H1 (cell line): ENCODE measurements around the gene FBN1. TPM values are rescaled to one million over a fixed set of nuclear protein-coding genes. Genes with fewer than 3 reads are reported as not detected.

ENCODE experiments used
- CTCF ChIA-PET: fragments of 300-600 bp; sonication (Branson Sonifier 250); formaldehyde crosslinking; loops from one replicate; lab custom pipeline; 2021; ENCODE audit not compliant: partially characterized antibody; lab: Charles Lee
- POLR2A ChIA-PET: fragments of 300-600 bp; sonication (Branson Sonifier 250); formaldehyde crosslinking; loops from one replicate; lab custom pipeline; 2021; ENCODE audit warnings: inconsistent platforms; ENCODE audit not compliant: partially characterized antibody; lab: Charles Lee
- DNase-seq, 2 experiments: peaks; one replicate each; pipeline versions ENCODE4 v3.0.0 to v3.0.0-alpha.2; 2010 to 2022; ENCODE audit warnings: low spot score in 2 of 2, low read depth in 1 of 2, mixed read lengths in 1 of 2
- FAIRE-seq: peaks from 2 replicates; lab custom pipeline; 2011; peaks lifted over from hg19 to GRCh38; lab: Jason Lieb, UNC
- H2AFZ ChIP-seq: 2 replicates; pipeline ENCODE4 v1.8.1; 2012; ENCODE audit warnings: low read length, inconsistent platforms
- H2AK5ac ChIP-seq: 2 replicates; pipeline ENCODE4 v1.6.1; 2013; ENCODE audit warnings: low read depth, low read length
- H2BK120ac ChIP-seq: replicated peaks from 2 replicates; pipeline ENCODE3; 2013; ENCODE audit warnings: low read depth, low read length, inconsistent platforms
- H2BK12ac ChIP-seq: 2 replicates; pipeline ENCODE4 v1.6.1; 2013; ENCODE audit warnings: low read depth, low read length
- H2BK15ac ChIP-seq: 2 replicates; pipeline ENCODE4 v1.6.1; 2013; ENCODE audit warnings: low read length
- H2BK20ac ChIP-seq: 2 replicates; pipeline ENCODE4 v1.6.1; 2013; ENCODE audit warnings: low read length
- H2BK5ac ChIP-seq: 2 replicates; pipeline ENCODE4 v1.6.1; 2013; ENCODE audit warnings: low read depth, low read length
- H3K14ac ChIP-seq: 2 replicates; pipeline ENCODE4 v1.6.1; 2013; ENCODE audit warnings: inconsistent platforms; ENCODE audit not compliant: insufficient read length
- H3K18ac ChIP-seq: 2 replicates; pipeline ENCODE4 v1.6.1; 2013; ENCODE audit warnings: low read length; ENCODE audit errors: extremely low read depth
- H3K23ac ChIP-seq: 2 replicates; pipeline ENCODE4 v1.6.1; 2013; ENCODE audit warnings: inconsistent platforms; ENCODE audit not compliant: insufficient read length
- H3K23me2 ChIP-seq: 2 replicates; pipeline ENCODE4 v1.6.1; 2013; ENCODE audit warnings: low read depth, low read length
- H3K27ac ChIP-seq: 2 replicates; pipeline ENCODE4 v1.6.1; 2011; ENCODE audit warnings: low read depth, low read length, inconsistent platforms
- H3K27me3 ChIP-seq, 4 experiments: replicated peaks in 1 of 4; 1 replicate in 1 of 4; 2 replicates in 3 of 4; pipeline versions ENCODE4 v1.6.1 to v1.8.1; 2011 to 2013; ENCODE audit warnings: low read length in 3 of 4, mild to moderate bottlenecking in 3 of 4, inconsistent platforms in 2 of 4, mixed read lengths in 2 of 4, moderate library complexity in 1 of 4; ENCODE audit not compliant: control insufficient read depth in 3 of 4, insufficient read depth in 3 of 4; ENCODE audit errors: extremely low read depth in 1 of 4
- H3K36me3 ChIP-seq, 4 experiments: 2 replicates each; pipeline versions ENCODE4 v1.6.1 to v1.8.1; 2011 to 2013; ENCODE audit warnings: mild to moderate bottlenecking in 4 of 4, low read length in 3 of 4, moderate library complexity in 2 of 4, control low read depth in 1 of 4, inconsistent platforms in 1 of 4; ENCODE audit not compliant: insufficient read depth in 4 of 4, control insufficient read depth in 2 of 4
- H3K4ac ChIP-seq: replicated peaks from 2 replicates; pipeline ENCODE3; 2013; ENCODE audit warnings: low read length, low read depth, mixed read lengths, inconsistent platforms; ENCODE audit not compliant: insufficient read length
- H3K4me1 ChIP-seq, 4 experiments: replicated peaks in 1 of 4; 1 replicate in 1 of 4; 2 replicates in 3 of 4; pipeline versions ENCODE4 v1.6.1 to v1.8.1; 2011 to 2013; ENCODE audit warnings: low read length in 3 of 4, inconsistent platforms in 2 of 4, mixed read lengths in 1 of 4; ENCODE audit not compliant: insufficient read depth in 4 of 4, control insufficient read depth in 3 of 4
- H3K4me2 ChIP-seq, 2 experiments: 2 replicates each; pipeline versions ENCODE4 v1.6.1 to v1.8.1; 2011 to 2013; ENCODE audit warnings: low read depth in 2 of 2, low read length in 2 of 2, control low read depth in 1 of 2, inconsistent platforms in 1 of 2, mild to moderate bottlenecking in 1 of 2; ENCODE audit not compliant: insufficient read depth in 1 of 2
- H3K4me3 ChIP-seq, 4 experiments: fragments of 200-600, 300-600 bp in 1 of 4; sonication (generic), shearing (Covaris generic), sonication (Bioruptor Twin) in 1 of 4; 2 replicates each; pipeline versions ENCODE4 v1.5.1 to v1.8.1; 2011 to 2016; ENCODE audit warnings: low read length in 4 of 4, low read depth in 3 of 4, control low read depth in 2 of 4, inconsistent platforms in 2 of 4, mild to moderate bottlenecking in 2 of 4, mixed read lengths in 1 of 4, moderate library complexity in 1 of 4; ENCODE audit not compliant: insufficient read depth in 2 of 4; ENCODE audit errors: extremely low read depth in 1 of 4
- H3K56ac ChIP-seq: replicated peaks from 2 replicates; pipeline ENCODE3; 2013; ENCODE audit warnings: low read depth, mild to moderate bottlenecking, mixed read lengths, low read length, inconsistent platforms; ENCODE audit not compliant: insufficient read length
- H3K79me1 ChIP-seq: 2 replicates; pipeline ENCODE4 v1.6.1; 2013; ENCODE audit warnings: low read depth, low read length, control low read depth
- H3K79me2 ChIP-seq, 2 experiments: 2 replicates each; pipeline versions ENCODE4 v1.6.1 to v1.8.1; 2012 to 2013; ENCODE audit warnings: low read length in 2 of 2, mild to moderate bottlenecking in 2 of 2, inconsistent platforms in 1 of 2; ENCODE audit not compliant: insufficient read depth in 2 of 2, control insufficient read depth in 1 of 2
- H3K9ac ChIP-seq, 4 experiments: replicated peaks in 1 of 4; 1 replicate in 1 of 4; 2 replicates in 3 of 4; pipeline versions ENCODE4 v1.6.1 to v1.8.1; 2011 to 2013; ENCODE audit warnings: low read depth in 3 of 4, low read length in 3 of 4, control low read depth in 2 of 4, mild to moderate bottlenecking in 2 of 4, moderate library complexity in 2 of 4, inconsistent platforms in 1 of 4; ENCODE audit errors: extremely low read depth in 1 of 4
- H3K9me3 ChIP-seq, 2 experiments: 2 replicates each; pipeline versions ENCODE4 v1.6.1 to v1.8.1; 2012 to 2013; ENCODE audit warnings: mild to moderate bottlenecking in 2 of 2, moderate library complexity in 2 of 2, control low read depth in 1 of 2, inconsistent platforms in 1 of 2, low read depth in 1 of 2, low read length in 1 of 2, mixed read lengths in 1 of 2; ENCODE audit not compliant: insufficient read depth in 2 of 2
- H4K20me1 ChIP-seq, 2 experiments: replicated peaks in 1 of 2; 2 replicates each; pipeline versions ENCODE3 to v1.8.1; 2011 to 2013; ENCODE audit warnings: inconsistent platforms in 2 of 2, low read length in 2 of 2, mild to moderate bottlenecking in 1 of 2; ENCODE audit not compliant: insufficient read depth in 2 of 2, control insufficient read depth in 1 of 2
- H4K5ac ChIP-seq: 2 replicates; pipeline ENCODE4 v1.6.1; 2013; ENCODE audit warnings: low read length, low read depth, mixed read lengths, inconsistent platforms; ENCODE audit not compliant: insufficient read length
- H4K8ac ChIP-seq: 2 replicates; pipeline ENCODE4 v1.8.0; 2013; ENCODE audit warnings: mild to moderate bottlenecking, moderate library complexity, low read length, inconsistent platforms; ENCODE audit not compliant: insufficient read depth; ENCODE audit errors: extremely low read depth
- H4K91ac ChIP-seq: replicated peaks from 2 replicates; pipeline ENCODE3; 2013; ENCODE audit warnings: low read length, mixed read lengths, inconsistent platforms; ENCODE audit not compliant: insufficient read length
- ASH2L ChIP-seq: fragments of 200-600, 300-600 bp; sonication (generic); IDR thresholded peaks from one replicate; pipeline ENCODE4 v1.7.1; 2017; ENCODE audit warnings: low read length
- ATF3 ChIP-seq: IDR thresholded peaks from 2 replicates; pipeline ENCODE4 v1.6.1; 2011; ENCODE audit warnings: low read depth, mild to moderate bottlenecking, low read length; ENCODE audit not compliant: insufficient read depth
- EP300 ChIP-seq, 2 experiments: IDR thresholded peaks; 1 replicate in 1 of 2; 2 replicates in 1 of 2; pipeline ENCODE4 v1.6.1; 2011 to 2012; ENCODE audit warnings: low read depth in 2 of 2, low read length in 2 of 2, mild to moderate bottlenecking in 2 of 2, borderline replicate concordance in 1 of 2, inconsistent platforms in 1 of 2, moderate library complexity in 1 of 2
- FOSL1 ChIP-seq: IDR thresholded peaks from 2 replicates; pipeline ENCODE4 v1.6.1; 2011; ENCODE audit warnings: mild to moderate bottlenecking, low read depth, low read length, moderate library complexity; ENCODE audit not compliant: insufficient read depth
- KDM1A ChIP-seq: fragments of 200-600, 300-600 bp; sonication (generic); IDR thresholded peaks from 2 replicates; pipeline ENCODE4 v1.7.1; 2016; ENCODE audit warnings: mild to moderate bottlenecking, low read length, borderline replicate concordance
- NANOG ChIP-seq: IDR thresholded peaks from 2 replicates; pipeline ENCODE4 v1.6.1; 2011; ENCODE audit warnings: low read length, low read depth, mild to moderate bottlenecking, inconsistent platforms; ENCODE audit not compliant: insufficient read depth, poor library complexity, severe bottlenecking
- RBBP5 ChIP-seq: IDR thresholded peaks from 2 replicates; pipeline ENCODE4 v1.7.1; 2012; ENCODE audit warnings: low read depth, mild to moderate bottlenecking, inconsistent platforms, low read length, moderate library complexity, borderline replicate concordance
- RFX5 ChIP-seq: IDR thresholded peaks from 2 replicates; pipeline ENCODE4 v1.6.1; 2011; ENCODE audit warnings: low read depth, low read length, improper control_type of control experiment, borderline replicate concordance
- SIRT6 ChIP-seq: IDR thresholded peaks from one replicate; pipeline ENCODE4 v1.7.1; 2012; ENCODE audit warnings: low read length, inconsistent platforms
- SRF ChIP-seq: IDR thresholded peaks from 2 replicates; pipeline ENCODE4 v1.6.1; 2011; ENCODE audit warnings: mild to moderate bottlenecking, low read depth, low read length, moderate library complexity
- TEAD4 ChIP-seq: IDR thresholded peaks from 2 replicates; pipeline ENCODE4 v1.6.1; 2012; ENCODE audit warnings: low read depth, low read length, inconsistent platforms, mixed read lengths
- WGBS, 2 experiments: shearing (Covaris generic) in 1 of 2; methylation state at CpG; one replicate each; pipeline versions ENCODE4 v1.1.6 to v1.1.7; 2013 to 2015; ENCODE audit warnings: low lambda C conversion rate in 2 of 2, mixed read lengths in 2 of 2, inconsistent platforms in 1 of 2, low coverage in 1 of 2, missing lambda C conversion rate in 1 of 2; ENCODE audit not compliant: insufficient replicate concordance in 2 of 2, insufficient coverage in 1 of 2, insufficient read length in 1 of 2; ENCODE audit errors: extremely low coverage in 1 of 2, missing lambda C conversion rate in 1 of 2; 5-methylcytosine and 5-hydroxymethylcytosine counted together
- polyA plus RNA-seq, 7 experiments: library from polyadenylated mRNA; depleted of rRNA in 3 of 7; stranded (reverse) in 5 of 7; unstranded in 2 of 7; fragments of >200 nt in 5 of 7; fragments of 200-250 nt in 2 of 7; gene quantifications; 1 replicate in 5 of 7; 2 replicates in 1 of 7; 4 replicates in 1 of 7; pipeline versions ENCODE4 v1.2.1 to v1.2.3, GENCODE V29; 2011 to 2013; ENCODE audit warnings: missing spikeins in 2 of 7, mixed read lengths in 2 of 7
- total RNA-seq: library from RNA; stranded (reverse); fragmentation: NEBNext Ultra II Directional; extraction: Animal tissue kit (Norgen Biotek cat#: 25700); gene quantifications from 2 replicates; pipeline ENCODE4 v1.2.1, GENCODE V29; 2021
- TF ChIP-seq, protein P1 (sequence below): IDR thresholded peaks from 2 replicates; pipeline ENCODE4 v1.6.1; 2012; ENCODE audit warnings: inconsistent platforms

The FBN1 gene
- total and polyA plus RNA-seq, 2 of the 8 experiments (the other 6 are each of a cell fraction or from before 2014, with no cell fraction given), result 3.0 to 4.0 TPM

DNA sequence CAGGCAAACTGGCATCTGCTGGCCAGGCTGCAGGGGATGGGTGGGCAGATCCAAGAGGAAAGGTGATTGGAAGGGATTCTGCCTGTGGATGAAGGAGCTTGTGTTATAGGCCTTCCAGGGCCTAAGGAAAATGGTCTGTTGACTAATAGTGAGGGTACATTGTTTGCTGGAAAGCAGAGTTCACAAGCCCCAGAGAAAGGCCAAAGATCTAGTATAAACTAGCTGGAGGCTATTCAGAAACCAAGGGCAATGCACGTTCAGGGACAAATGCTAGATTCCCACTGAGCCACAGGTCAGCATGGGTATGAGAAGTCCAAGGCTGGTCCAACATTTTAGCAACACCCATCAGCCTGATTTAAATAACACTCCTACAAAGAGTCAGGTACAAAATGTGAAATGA, 74.7 kb downstream of the FBN1 start:
- no peak overlapping the region for H2BK15ac ChIP-seq
- H3K27ac ChIP-seq, result no peak overlapping the region
- H3K56ac ChIP-seq, result no peak overlapping the region
- H4K20me1 ChIP-seq, result no peaks in the 10 kb centered on the region
- ChIA-PET POLR2A (no interaction called here), CTCF (no interaction called here)
- no peaks in the 10 kb centered on the region for H3K79me2 ChIP-seq
- H3K4me2 ChIP-seq, result no peak overlapping the region
- H3K4ac ChIP-seq, result no peak overlapping the region
- WGBS, 2 experiments, result 83% methylated on average over 1 of the region's 1 CpG; no CpG with 5 or more reads in 1 of the 2 experiments
- H3K79me1 ChIP-seq, result no peaks in the 10 kb centered on the region
- no peak overlapping the region for H2AFZ ChIP-seq
- H2AK5ac ChIP-seq, result no peak overlapping the region
- no peaks in the 10 kb centered on the region for H3K27me3 ChIP-seq
- H3K14ac ChIP-seq, result no peak overlapping the region
- H3K9ac ChIP-seq, result no peak overlapping the region
- H3K18ac ChIP-seq, result no peak overlapping the region
- no peak overlapping the region for H4K91ac ChIP-seq
- H2BK12ac ChIP-seq, result no peak overlapping the region
- H2BK20ac ChIP-seq, result no peak overlapping the region
- H4K5ac ChIP-seq, result no peak overlapping the region
- peaks cover 0 to 3% (median 0%) of the 10 kb centered on the region in 4 experiments; a peak in 1 of 7 replicates for H3K4me1 ChIP-seq
- H2BK120ac ChIP-seq, result no peak overlapping the region
- H3K36me3 ChIP-seq, result no peaks in the 10 kb centered on the region
- no peak overlapping the region for H3K23ac ChIP-seq
- H2BK5ac ChIP-seq, result no peak overlapping the region
- no peaks in the 10 kb centered on the region for H3K9me3 ChIP-seq
- H4K8ac ChIP-seq, result no peak overlapping the region
- FAIRE-seq (no peak), DNase-seq (no peak)
- H3K4me3 ChIP-seq, result no peak overlapping the region
- H3K23me2 ChIP-seq, result no peaks in the 10 kb centered on the region
- TF ChIP-seq SRF, result no peak
- no peak for TF ChIP-seq RBBP5
- no peak for TF ChIP-seq FOSL1
- TF ChIP-seq ASH2L, result no peak
- TF ChIP-seq, protein P1, sequence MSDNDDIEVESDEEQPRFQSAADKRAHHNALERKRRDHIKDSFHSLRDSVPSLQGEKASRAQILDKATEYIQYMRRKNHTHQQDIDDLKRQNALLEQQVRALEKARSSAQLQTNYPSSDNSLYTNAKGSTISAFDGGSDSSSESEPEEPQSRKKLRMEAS, result no peak
- TF ChIP-seq SIRT6, result no peak
- TF ChIP-seq RFX5, result no peak
- TF ChIP-seq EP300 (IDR thresholded peaks at IDR 0.05; ENCODE audit: borderline replicate concordance in 1 of 2, low read depth in 2 of 2, low read length in 2 of 2), result no peak
- no peak for TF ChIP-seq NANOG
- TF ChIP-seq KDM1A, result no peak
- no peak for TF ChIP-seq ATF3
- no peak for TF ChIP-seq TEAD4
